Measurements from ENCODE around the gene COL1A2.

- TF ChIP-seq, protein P1, sequence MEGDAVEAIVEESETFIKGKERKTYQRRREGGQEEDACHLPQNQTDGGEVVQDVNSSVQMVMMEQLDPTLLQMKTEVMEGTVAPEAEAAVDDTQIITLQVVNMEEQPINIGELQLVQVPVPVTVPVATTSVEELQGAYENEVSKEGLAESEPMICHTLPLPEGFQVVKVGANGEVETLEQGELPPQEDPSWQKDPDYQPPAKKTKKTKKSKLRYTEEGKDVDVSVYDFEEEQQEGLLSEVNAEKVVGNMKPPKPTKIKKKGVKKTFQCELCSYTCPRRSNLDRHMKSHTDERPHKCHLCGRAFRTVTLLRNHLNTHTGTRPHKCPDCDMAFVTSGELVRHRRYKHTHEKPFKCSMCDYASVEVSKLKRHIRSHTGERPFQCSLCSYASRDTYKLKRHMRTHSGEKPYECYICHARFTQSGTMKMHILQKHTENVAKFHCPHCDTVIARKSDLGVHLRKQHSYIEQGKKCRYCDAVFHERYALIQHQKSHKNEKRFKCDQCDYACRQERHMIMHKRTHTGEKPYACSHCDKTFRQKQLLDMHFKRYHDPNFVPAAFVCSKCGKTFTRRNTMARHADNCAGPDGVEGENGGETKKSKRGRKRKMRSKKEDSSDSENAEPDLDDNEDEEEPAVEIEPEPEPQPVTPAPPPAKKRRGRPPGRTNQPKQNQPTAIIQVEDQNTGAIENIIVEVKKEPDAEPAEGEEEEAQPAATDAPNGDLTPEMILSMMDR (conservative IDR thresholded peaks at IDR 0.05; ENCODE audit: low read depth, low read length), result no peak
- no peak for TF ChIP-seq EZH2 (IDR thresholded peaks at IDR 0.05; ENCODE audit: borderline replicate concordance, low read depth, low read length, poor library complexity, severe bottlenecking)
These were observed 38.5 kb downstream of the COL1A2 start for GRCh38 chr7:94433224-94433623.
